GM23338 (cell line): ENCODE results near the gene NRROS.

Experiments used
- CREB1 ChIP-seq: fragments of 250-450 bp; sonication (Bioruptor Pico); IDR thresholded peaks from 2 replicates; pipeline ENCODE4 v1.5.0; 2020; ENCODE audit warnings: low read depth, mild to moderate bottlenecking, moderate library complexity
- CTCF ChIP-seq, 2 experiments: fragments of 200-600 bp in 1 of 2; sonication (generic) in 1 of 2; conservative IDR thresholded peaks; 2 replicates each; pipeline versions ENCODE4 v1.5.1 to v1.6.1; 2016 to 2017; ENCODE audit warnings: antibody characterized with exemption in 2 of 2, low read depth in 2 of 2, mild to moderate bottlenecking in 2 of 2, moderate library complexity in 1 of 2
- ETS1 ChIP-seq: IDR thresholded peaks from 2 replicates; pipeline ENCODE4 v1.6.1; 2016; ENCODE audit warnings: antibody characterized with exemption
- EZH2 ChIP-seq: fragments of 200-600 bp; sonication (generic); IDR thresholded peaks from one replicate; pipeline ENCODE4 v1.8.0; 2017; ENCODE audit warnings: antibody characterized with exemption, mild to moderate bottlenecking, low read depth; ENCODE audit not compliant: unreplicated experiment
- EZH2phosphoT487 ChIP-seq: fragments of 200-600 bp; sonication (generic); IDR thresholded peaks from one replicate; pipeline ENCODE4 v1.8.1; 2018; ENCODE audit warnings: antibody characterized with exemption; ENCODE audit not compliant: unreplicated experiment
- JUNB ChIP-seq: IDR thresholded peaks from one replicate; pipeline ENCODE4 v1.6.1; 2016; ENCODE audit warnings: antibody characterized with exemption; ENCODE audit not compliant: unreplicated experiment
- NANOG ChIP-seq: IDR thresholded peaks from 2 replicates; pipeline ENCODE4 v1.6.1; 2016; ENCODE audit warnings: antibody characterized with exemption, borderline replicate concordance
- POLR2AphosphoS5 ChIP-seq: IDR thresholded peaks from 2 replicates; pipeline ENCODE4 v1.6.1; 2016; ENCODE audit warnings: antibody characterized with exemption, low read depth
- STAT1 ChIP-seq: IDR thresholded peaks from one replicate; pipeline ENCODE4 v1.6.1; 2016; ENCODE audit warnings: antibody characterized with exemption; ENCODE audit not compliant: unreplicated experiment
- ZNF114 ChIP-seq: fragments of 250-450 bp; sonication (Bioruptor Pico); IDR thresholded peaks from 2 replicates; pipeline ENCODE4 v1.5.0; 2020; ENCODE audit warnings: mild to moderate bottlenecking, moderate library complexity
- ZNF331 ChIP-seq: fragments of 250-450 bp; sonication (Bioruptor Pico); IDR thresholded peaks from 2 replicates; pipeline ENCODE4 v1.5.0; 2020; ENCODE audit warnings: low read depth, mild to moderate bottlenecking, moderate library complexity
- ZNF462 ChIP-seq: fragments of 250-450 bp; sonication (Bioruptor Pico); IDR thresholded peaks from 2 replicates; pipeline ENCODE4 v1.5.0; 2020; ENCODE audit warnings: mild to moderate bottlenecking, moderate library complexity
- TF ChIP-seq, protein P1 (sequence below): IDR thresholded peaks from one replicate; pipeline ENCODE4 v1.6.1; 2018; ENCODE audit warnings: antibody characterized with exemption; ENCODE audit not compliant: unreplicated experiment

DNA sequence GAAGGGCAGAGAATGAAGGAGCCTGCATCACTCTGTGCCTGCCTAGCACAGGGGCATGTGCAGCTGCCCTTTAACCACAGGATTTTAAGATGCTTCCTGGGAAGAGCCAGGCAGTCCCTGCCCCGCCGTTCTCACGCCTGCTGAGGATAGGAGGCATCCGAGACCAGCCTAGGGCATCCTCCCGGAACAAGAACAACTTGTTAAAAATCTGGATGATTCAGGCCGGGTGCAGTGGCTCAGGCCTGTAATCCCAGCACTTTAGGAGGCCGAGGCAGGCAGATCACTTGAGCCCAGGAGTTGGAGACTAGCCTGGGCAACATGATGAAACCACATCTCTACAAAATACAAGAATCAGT lies 15.2 kb downstream of the NRROS start:
- no peak for TF ChIP-seq CTCF (conservative IDR thresholded peaks at IDR 0.05; ENCODE audit: low read depth in 2 of 2)
- no peak for TF ChIP-seq EZH2
- TF ChIP-seq, protein P1, sequence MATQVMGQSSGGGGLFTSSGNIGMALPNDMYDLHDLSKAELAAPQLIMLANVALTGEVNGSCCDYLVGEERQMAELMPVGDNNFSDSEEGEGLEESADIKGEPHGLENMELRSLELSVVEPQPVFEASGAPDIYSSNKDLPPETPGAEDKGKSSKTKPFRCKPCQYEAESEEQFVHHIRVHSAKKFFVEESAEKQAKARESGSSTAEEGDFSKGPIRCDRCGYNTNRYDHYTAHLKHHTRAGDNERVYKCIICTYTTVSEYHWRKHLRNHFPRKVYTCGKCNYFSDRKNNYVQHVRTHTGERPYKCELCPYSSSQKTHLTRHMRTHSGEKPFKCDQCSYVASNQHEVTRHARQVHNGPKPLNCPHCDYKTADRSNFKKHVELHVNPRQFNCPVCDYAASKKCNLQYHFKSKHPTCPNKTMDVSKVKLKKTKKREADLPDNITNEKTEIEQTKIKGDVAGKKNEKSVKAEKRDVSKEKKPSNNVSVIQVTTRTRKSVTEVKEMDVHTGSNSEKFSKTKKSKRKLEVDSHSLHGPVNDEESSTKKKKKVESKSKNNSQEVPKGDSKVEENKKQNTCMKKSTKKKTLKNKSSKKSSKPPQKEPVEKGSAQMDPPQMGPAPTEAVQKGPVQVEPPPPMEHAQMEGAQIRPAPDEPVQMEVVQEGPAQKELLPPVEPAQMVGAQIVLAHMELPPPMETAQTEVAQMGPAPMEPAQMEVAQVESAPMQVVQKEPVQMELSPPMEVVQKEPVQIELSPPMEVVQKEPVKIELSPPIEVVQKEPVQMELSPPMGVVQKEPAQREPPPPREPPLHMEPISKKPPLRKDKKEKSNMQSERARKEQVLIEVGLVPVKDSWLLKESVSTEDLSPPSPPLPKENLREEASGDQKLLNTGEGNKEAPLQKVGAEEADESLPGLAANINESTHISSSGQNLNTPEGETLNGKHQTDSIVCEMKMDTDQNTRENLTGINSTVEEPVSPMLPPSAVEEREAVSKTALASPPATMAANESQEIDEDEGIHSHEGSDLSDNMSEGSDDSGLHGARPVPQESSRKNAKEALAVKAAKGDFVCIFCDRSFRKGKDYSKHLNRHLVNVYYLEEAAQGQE: no peak
- no peak for TF ChIP-seq POLR2AphosphoS5
- no peak for TF ChIP-seq NANOG
- TF ChIP-seq EZH2phosphoT487: no peak
- TF ChIP-seq ETS1: no peak
- no peak for TF ChIP-seq ZNF331
- TF ChIP-seq CREB1 (CRISPR knock-in tag): no peak
- no peak for TF ChIP-seq ZNF462
- no peak for TF ChIP-seq JUNB
- TF ChIP-seq ZNF114 (CRISPR knock-in tag): no peak
- TF ChIP-seq STAT1: no peak
